GM19043 (cell line): ENCODE measurements around the gene WDR41.
"Not testable (repeated sequence)": the region's sequence is repeated elsewhere in the genome, so short reads cannot be mapped to it uniquely, and the experiment has no call there.

Experiments used
- ATAC-seq: cut with Tn5 transposase; IDR thresholded peaks from one replicate; pipeline ENCODE4 v1.9.1; 2021; ENCODE audit warnings: low read depth; ENCODE audit not compliant: unreplicated experiment

The WDR41 gene

GRCh38 chr5:77409870-77410621 is 82.1 kb downstream of the WDR41 start:
- ATAC-seq, result no peak

GRCh38 chr5:77407152-77407551 is 85.0 kb downstream of the WDR41 start:
- no peak for ATAC-seq

- ATAC-seq, result no peak
Measured at GRCh38 chr5:77402796-77403195, 89.3 kb downstream of the WDR41 start.

- no peak for ATAC-seq
Measured at GRCh38 chr5:77400645-77401044, 91.5 kb downstream of the WDR41 start.

GRCh38 chr5:77398896-77399295 is 93.2 kb downstream of the WDR41 start:
- no peak for ATAC-seq

- ATAC-seq, result no peak
Measured at GRCh38 chr5:77398458-77398857, 93.7 kb downstream of the WDR41 start.

- no peak for ATAC-seq
Measured at GRCh38 chr5:77397686-77398292, 94.3 kb downstream of the WDR41 start.

- no peak for ATAC-seq
Measured at GRCh38 chr5:77396017-77396416, 96.1 kb downstream of the WDR41 start.

GRCh38 chr5:77394064-77394715 is 97.9 kb downstream of the WDR41 start:
- ATAC-seq, result no peak

- ATAC-seq, result no peak
Measured at GRCh38 chr5:77391240-77391765, 100.8 kb downstream of the WDR41 start.

GRCh38 chr5:77390795-77391194 is 101.3 kb downstream of the WDR41 start:
- ATAC-seq, result no peak

- ATAC-seq, result no peak
Measured at GRCh38 chr5:77390221-77390620, 101.9 kb downstream of the WDR41 start.

GRCh38 chr5:77389746-77390145 is 102.4 kb downstream of the WDR41 start:
- no peak for ATAC-seq

- not testable (repeated sequence) for ATAC-seq
Measured at GRCh38 chr5:77386340-77386739, 105.8 kb downstream of the WDR41 start.

- ATAC-seq, result not testable (repeated sequence)
Measured at GRCh38 chr5:77383336-77383735, 108.8 kb downstream of the WDR41 start.
